ENCODE measurements around the gene SRSF3.
A peak's percentile ranks its signal among the peaks of the same experiment; 100 is the strongest.

The SRSF3 gene

DNA sequence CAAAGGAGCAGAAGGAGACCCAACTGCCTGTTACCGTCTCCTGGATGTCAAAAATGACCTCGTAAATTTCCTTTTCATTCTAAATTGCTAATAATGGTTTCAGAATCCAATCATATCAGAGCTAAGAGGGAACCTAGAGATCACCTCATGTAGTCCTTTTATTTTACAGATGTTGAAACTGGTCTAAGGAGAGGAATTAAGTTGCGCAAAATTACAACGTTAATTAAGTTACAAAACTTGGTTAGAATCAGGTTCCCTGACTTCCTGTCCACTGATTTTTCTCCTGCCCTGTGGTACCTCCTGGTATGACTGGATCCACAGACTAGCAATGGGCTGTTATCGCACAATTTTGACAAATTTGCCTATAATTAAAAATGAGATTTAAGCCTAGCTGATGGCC, 37.9 kb upstream of the SRSF3 start (continued):
- TF ChIP-seq ZNF548 (tag by site-specific recombination; IDR thresholded peaks at IDR 0.05) (no peak), ZNF404 (tag by site-specific recombination; IDR thresholded peaks at IDR 0.05) (no peak), ZNF302 (tag by site-specific recombination; IDR thresholded peaks at IDR 0.05; ENCODE audit: low read depth) (no peak), KLF10 (tag by site-specific recombination; IDR thresholded peaks at IDR 0.05) (no peak), ZNF561 (tag by site-specific recombination; IDR thresholded peaks at IDR 0.05; ENCODE audit: borderline replicate concordance) (no peak), ZNF629 (tag by site-specific recombination; IDR thresholded peaks at IDR 0.05) (no peak), ZNF214 (tag by site-specific recombination; IDR thresholded peaks at IDR 0.05; ENCODE audit: borderline replicate concordance) (no peak)

DNA sequence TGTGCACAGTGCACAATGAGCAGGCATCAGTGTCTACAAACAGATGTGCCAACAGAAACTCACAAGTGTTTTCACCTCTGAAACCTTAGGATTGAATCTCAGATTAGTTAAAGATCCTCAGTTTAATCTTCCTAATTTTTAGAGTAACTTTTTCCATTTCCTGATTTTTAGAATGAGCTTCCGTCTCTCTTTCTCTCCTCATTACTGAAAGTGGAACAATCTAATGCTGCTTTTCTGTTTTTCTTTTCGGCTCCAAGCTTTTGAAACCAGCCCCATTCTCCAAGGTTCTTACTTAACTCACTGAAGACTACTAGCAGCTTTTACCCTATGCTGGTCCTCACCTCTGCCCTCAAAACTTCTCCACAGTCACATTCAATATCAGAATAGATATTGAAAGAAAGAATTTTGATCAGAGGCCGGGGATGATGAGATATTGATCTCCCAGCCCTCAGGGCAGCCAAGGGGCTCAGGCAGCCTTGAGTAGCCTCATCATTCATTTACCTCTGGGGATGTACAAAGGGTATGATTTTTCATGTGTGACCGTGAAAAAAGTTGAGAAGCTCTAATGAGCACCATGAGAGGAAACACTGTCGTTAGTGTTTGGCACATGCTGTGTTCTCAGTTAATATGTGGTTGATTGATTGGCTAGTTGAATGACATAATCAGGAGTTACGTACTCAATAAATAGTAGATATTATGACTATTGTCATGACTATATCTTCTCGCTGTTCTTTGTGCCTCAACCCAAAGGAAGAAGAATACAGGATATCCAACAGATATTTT, 35.0 kb upstream of the SRSF3 start:
- no peak overlapping the region for H3K27ac ChIP-seq (ENCODE audit: extremely low read depth, low read depth, low read length)
- ChIA-PET POLR2A (interaction anchor here (0.6 kb wide), 1 partner anchor 199 kb away, joined by 3 read pairs; no protein-coding TSS in a partner anchor), CTCF (interaction anchor here (0.6 kb wide), 1 partner anchor 442 kb away, joined by 3 read pairs; no protein-coding TSS in a partner anchor)
- H3K9me3 ChIP-seq (ENCODE audit: control insufficient read depth, insufficient read depth, low read depth, low read length) = no peaks in the 10 kb centered on the region
- H3K4me1 ChIP-seq (ENCODE audit: control insufficient read depth, insufficient read depth, low read length) = no peaks in the 10 kb centered on the region; the same call in 1 of the 2 replicates
- no peaks in the 10 kb centered on the region for H3K36me3 ChIP-seq (ENCODE audit: control insufficient read depth in 2 of 2, insufficient read depth in 1 of 2, low read length in 2 of 2)
- no peak overlapping the region for H3K4me3 ChIP-seq (ENCODE audit: low read depth, low read length)
- no peak for TF ChIP-seq ZNF529 (tag by site-specific recombination; IDR thresholded peaks at IDR 0.05; ENCODE audit: insufficient replicate concordance)
- TF ChIP-seq, protein P1, sequence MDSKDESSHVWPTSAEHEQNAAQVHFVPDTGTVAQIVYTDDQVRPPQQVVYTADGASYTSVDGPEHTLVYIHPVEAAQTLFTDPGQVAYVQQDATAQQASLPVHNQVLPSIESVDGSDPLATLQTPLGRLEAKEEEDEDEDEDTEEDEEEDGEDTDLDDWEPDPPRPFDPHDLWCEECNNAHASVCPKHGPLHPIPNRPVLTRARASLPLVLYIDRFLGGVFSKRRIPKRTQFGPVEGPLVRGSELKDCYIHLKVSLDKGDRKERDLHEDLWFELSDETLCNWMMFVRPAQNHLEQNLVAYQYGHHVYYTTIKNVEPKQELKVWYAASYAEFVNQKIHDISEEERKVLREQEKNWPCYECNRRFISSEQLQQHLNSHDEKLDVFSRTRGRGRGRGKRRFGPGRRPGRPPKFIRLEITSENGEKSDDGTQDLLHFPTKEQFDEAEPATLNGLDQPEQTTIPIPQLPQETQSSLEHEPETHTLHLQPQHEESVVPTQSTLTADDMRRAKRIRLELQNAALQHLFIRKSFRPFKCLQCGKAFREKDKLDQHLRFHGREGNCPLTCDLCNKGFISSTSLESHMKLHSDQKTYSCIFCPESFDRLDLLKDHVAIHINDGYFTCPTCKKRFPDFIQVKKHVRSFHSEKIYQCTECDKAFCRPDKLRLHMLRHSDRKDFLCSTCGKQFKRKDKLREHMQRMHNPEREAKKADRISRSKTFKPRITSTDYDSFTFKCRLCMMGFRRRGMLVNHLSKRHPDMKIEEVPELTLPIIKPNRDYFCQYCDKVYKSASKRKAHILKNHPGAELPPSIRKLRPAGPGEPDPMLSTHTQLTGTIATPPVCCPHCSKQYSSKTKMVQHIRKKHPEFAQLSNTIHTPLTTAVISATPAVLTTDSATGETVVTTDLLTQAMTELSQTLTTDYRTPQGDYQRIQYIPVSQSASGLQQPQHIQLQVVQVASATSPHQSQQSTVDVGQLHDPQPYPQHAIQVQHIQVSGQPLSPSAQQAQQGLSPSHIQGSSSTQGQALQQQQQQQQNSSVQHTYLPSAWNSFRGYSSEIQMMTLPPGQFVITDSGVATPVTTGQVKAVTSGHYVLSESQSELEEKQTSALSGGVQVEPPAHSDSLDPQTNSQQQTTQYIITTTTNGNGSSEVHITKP (tag by site-specific recombination; IDR thresholded peaks at IDR 0.05) = 0 out of 2 replicates have a peak, but pooled peaks have one; percentile 37

DNA sequence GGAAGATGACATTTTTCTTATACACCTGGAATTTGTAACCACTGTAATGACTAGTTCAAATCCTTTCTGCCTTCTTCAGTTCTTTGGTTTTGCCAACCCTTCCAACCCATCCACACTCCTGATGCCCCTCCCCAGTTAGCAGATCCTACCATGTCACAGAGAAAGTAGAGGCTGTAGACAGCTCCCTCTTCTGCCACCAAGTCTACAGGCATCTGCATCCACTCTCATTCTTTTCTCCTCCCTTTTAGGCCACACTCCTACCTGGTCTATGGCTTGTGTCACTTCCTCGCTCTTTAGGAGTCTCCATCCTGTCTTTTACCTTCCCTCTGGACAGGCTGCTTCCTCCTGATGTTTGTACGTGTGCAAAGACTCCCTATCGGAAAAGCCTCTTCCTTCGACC, 33.3 kb upstream of the SRSF3 start:
- CTCF ChIA-PET = interaction anchor here (0.8 to 1.1 kb wide), 3 partner anchors 15 to 148 kb away, joined by 3 to 4 read pairs (median 3); no protein-coding TSS in a partner anchor
- TF ChIP-seq PRDM1 (tag by site-specific recombination; IDR thresholded peaks at IDR 0.05) (peak; percentile 79), ZFP41 (tag by site-specific recombination; IDR thresholded peaks at IDR 0.05; ENCODE audit: borderline replicate concordance) (no peak)

DNA sequence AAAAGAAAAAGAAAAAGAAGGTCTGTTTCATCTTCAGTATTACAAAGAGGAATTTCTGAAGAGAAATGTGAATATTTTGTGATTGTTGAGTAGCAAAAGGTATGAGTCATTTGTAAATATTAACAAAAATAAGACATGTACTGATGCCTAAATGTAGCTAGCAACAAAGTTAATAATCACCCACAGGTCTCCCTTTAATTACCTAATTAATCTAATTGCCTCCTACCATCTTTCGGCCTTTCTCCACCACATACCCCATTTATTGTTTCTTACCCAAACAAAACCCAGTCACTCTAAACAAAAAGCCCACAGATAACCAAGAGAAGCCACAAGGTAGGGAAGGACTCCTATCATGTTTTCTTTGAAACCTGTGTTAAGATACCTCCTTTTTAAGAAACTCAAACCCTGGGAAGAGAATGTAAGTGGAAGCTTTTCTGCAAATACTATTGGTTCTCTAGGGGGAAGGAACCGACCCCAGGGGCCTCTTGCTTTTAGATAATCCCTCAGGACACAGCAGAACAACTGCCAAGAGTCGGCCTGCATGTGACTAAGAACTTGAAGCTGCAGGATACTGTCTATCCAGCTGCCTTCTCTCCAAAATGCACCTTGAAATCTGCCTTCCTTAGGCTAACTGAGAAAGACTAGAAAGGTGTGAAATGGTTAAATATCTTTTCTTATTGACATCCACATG, 30.8 kb upstream of the SRSF3 start:
- no peak for TF ChIP-seq ZNF133 (tag by site-specific recombination; IDR thresholded peaks at IDR 0.05)
- TF ChIP-seq, protein P2, sequence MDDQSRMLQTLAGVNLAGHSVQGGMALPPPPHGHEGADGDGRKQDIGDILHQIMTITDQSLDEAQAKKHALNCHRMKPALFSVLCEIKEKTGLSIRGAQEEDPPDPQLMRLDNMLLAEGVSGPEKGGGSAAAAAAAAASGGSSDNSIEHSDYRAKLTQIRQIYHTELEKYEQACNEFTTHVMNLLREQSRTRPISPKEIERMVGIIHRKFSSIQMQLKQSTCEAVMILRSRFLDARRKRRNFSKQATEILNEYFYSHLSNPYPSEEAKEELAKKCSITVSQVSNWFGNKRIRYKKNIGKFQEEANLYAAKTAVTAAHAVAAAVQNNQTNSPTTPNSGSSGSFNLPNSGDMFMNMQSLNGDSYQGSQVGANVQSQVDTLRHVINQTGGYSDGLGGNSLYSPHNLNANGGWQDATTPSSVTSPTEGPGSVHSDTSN (CRISPR knock-in tag; IDR thresholded peaks at IDR 0.05) = no peak
- TF ChIP-seq IKZF3 (tag by site-specific recombination; IDR thresholded peaks at IDR 0.05) = no peak
- TF ChIP-seq ZNF121 (tag by site-specific recombination; IDR thresholded peaks at IDR 0.05) = no peak
- no peak for TF ChIP-seq ZNF114 (tag by site-specific recombination; IDR thresholded peaks at IDR 0.05)
- POLR2A ChIA-PET = interaction anchor here (1.5 kb wide), 1 partner anchor 32 kb away, joined by 3 read pairs; no protein-coding TSS in a partner anchor
- no peaks in the 10 kb centered on the region; the same call in 1 of the 2 replicates for H3K4me1 ChIP-seq (ENCODE audit: control insufficient read depth, insufficient read depth, low read length)
- CTCF ChIA-PET = no interaction called here
- H3K27ac ChIP-seq (ENCODE audit: extremely low read depth, low read depth, low read length) = no peak overlapping the region
- no peak overlapping the region for H3K4me3 ChIP-seq (ENCODE audit: low read depth, low read length)
- H3K9me3 ChIP-seq (ENCODE audit: control insufficient read depth, insufficient read depth, low read depth, low read length) = no peaks in the 10 kb centered on the region
- H3K36me3 ChIP-seq (ENCODE audit: control insufficient read depth in 2 of 2, insufficient read depth in 1 of 2, low read length in 2 of 2) = no peaks in the 10 kb centered on the region

More for the DNA sequence above, 33.3 kb upstream of the SRSF3 start:
- Histone ChIP-seq H3K36me3 (ENCODE audit: control insufficient read depth in 2 of 2, insufficient read depth in 1 of 2, low read length in 2 of 2) (no peaks in the 10 kb centered on the region), H3K4me1 (ENCODE audit: control insufficient read depth, insufficient read depth, low read length) (no peaks in the 10 kb centered on the region; the same call in 1 of the 2 replicates), H3K9me3 (ENCODE audit: control insufficient read depth, insufficient read depth, low read depth, low read length) (no peaks in the 10 kb centered on the region), H3K4me3 (ENCODE audit: low read depth, low read length) (no peak overlapping the region), H3K27ac (ENCODE audit: extremely low read depth, low read depth, low read length) (no peak overlapping the region)
- POLR2A ChIA-PET = interaction anchor here (0.6 kb wide), 1 partner anchor 12 kb away, joined by 3 read pairs; no protein-coding TSS in a partner anchor
